GM19193 (cell line): ENCODE data around the gene TEPSIN.

ENCODE experiments used
- POLR2A ChIP-seq: IDR thresholded peaks from 4 replicates; pipeline ENCODE4 v1.6.1; 2011; ENCODE audit not compliant: insufficient read depth, insufficient read length; ENCODE audit errors: extremely low read depth

TEPSIN gene

DNA sequence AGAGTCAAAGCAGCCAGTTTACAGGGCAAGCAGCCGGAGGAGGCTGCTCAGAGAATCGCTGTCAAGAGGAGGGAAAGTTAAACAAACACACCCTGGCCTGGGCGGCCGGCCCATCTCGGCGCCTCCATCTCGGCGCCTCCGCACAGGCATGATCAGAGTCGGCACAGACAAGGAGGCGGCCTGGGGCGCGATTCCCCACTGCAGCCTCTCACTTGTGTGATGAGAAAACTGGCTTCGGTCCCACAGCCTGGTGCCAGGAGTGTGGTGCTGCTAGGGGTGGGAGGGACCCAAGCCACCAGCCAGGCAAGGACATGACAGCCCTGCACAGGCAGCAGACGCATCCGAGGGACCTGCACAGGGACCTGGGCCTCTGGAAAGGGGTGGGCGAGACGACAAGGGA lies 38.6 kb upstream of the TEPSIN start:
- no peak for TF ChIP-seq POLR2A

DNA sequence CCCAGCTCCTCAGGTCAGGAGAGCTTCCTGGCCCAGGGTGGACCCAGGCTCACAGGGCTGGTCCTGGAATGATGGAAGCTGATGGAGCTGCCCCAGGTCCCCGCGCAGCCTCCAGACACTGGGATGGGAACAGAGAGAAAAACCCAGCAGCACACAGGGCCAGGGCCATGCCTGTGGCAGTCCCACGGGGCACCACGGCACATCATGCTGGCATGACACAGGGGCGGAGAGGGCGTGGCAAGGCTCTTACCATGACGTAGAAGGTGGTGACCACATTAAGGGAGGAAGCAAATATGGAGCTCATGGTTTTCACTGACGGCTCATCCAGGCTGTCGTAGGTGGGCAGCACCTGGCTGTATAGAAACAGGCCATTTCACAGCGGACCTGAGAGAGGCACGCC lies 37.9 kb upstream of the TEPSIN start:
- no peak for TF ChIP-seq POLR2A

DNA sequence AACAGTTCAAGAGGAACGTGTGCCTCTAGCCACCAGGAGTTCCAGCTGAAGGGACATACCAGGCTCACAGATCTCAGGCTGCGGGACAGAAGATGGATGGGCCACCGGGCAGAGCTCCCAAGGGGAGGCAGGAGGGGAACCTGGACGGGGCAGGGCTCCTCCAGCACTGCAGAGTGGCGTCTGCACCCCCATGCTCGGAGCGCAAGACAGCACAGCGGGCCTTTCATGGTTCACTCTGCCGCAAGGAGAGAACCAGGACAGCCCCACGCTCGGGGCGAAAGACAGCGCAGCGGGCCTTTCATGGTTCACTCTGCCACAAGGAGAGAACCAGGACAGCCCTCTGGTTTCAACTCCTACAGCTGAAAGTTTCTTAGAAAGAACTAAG lies 35.6 kb upstream of the TEPSIN start:
- no peak for TF ChIP-seq POLR2A

DNA sequence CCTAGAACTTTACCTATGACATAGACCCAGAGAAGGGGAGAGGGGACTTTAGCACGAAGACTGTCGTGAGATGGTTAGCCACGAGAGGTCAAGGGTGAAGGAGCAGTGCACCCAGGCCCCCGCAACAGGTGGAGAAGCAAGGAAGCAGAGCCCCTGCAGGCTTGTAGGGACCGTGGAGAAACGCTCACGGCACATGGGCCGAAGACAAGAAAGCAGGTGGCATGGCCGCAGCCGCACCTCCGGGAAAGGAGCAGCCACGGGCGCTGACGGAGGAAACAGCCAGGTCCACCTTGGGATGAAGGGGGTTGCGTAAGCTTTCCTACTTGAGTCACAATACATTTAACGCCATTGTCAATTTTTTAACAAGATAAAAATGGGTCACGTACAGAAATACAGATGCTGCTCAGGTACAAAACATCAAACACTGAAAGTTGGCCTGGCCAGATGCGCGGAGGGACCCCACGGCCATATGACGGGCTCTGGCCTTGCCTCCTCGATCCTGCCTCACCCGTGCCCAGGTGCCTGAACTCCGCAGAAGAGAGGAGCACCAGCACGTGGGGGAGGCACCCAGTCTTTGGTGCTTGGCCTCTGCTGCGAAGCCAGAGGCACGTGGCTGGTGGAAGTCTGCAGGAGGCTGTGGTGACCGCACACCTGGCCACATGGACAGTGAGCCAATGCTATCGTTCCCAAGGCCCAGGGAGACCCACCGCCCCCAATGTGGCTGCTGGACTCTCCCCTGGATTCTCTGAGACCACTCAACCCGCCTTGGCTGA lies 35.0 kb upstream of the TEPSIN start:
- TF ChIP-seq POLR2A: no peak

DNA sequence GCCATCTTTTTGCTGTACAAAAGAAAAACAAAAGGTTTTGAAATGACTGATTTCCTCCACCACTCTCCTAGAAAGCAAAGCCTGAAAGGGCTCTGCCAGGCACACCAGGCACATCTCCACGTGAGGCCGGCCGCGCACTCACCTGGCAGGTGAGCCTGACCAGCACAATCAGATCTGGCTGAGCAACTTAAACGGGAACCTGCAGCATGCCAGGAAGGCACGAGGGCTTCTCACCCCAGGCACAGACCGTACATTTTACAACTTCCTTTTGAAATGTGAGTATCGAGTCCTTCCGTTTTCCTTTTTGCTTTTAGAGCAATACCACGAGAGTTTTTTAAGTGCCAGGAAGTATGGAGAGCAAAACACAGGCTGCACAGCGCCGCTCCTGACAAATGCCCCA lies 33.8 kb upstream of the TEPSIN start:
- TF ChIP-seq POLR2A: no peak

DNA sequence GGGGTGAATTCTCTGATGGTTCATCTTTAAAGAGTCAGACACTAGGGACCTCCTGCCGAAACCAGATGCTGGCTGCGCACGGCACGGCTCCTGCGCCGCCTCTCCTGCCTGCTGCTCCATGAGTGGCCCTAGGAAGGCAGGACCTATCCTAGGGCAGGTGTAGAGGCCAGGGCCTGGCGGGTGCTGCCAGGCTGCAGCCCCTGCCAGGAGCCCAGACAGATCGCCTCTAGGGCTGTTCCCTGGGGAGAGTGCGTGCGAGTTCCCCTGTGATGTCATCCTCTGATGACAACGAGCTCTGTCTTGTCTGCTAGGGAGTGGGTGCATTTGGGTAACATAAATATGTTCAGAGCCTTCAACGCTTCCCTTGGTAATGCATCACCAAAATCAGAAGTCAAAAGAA lies 32.4 kb upstream of the TEPSIN start:
- TF ChIP-seq POLR2A: no peak

DNA sequence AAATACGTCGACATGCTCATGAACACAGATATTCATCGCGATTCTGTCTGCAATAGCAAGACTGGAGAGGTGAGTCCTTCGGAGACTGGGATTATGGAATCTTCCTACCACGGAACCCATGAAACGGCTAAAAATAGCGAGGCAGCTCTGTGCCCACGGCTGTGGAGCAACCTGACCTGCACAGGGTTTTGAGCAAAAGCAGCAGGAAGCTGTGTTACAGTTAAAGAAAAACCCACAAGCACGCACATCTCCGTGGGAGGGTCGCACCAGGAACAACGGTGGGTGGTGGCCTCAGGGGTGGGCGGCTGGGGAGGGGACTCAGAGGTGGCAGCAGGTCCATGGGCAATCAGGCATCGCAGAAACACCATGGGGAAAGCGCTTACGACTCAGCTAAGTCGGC lies 31.4 kb upstream of the TEPSIN start:
- TF ChIP-seq POLR2A: no peak

DNA sequence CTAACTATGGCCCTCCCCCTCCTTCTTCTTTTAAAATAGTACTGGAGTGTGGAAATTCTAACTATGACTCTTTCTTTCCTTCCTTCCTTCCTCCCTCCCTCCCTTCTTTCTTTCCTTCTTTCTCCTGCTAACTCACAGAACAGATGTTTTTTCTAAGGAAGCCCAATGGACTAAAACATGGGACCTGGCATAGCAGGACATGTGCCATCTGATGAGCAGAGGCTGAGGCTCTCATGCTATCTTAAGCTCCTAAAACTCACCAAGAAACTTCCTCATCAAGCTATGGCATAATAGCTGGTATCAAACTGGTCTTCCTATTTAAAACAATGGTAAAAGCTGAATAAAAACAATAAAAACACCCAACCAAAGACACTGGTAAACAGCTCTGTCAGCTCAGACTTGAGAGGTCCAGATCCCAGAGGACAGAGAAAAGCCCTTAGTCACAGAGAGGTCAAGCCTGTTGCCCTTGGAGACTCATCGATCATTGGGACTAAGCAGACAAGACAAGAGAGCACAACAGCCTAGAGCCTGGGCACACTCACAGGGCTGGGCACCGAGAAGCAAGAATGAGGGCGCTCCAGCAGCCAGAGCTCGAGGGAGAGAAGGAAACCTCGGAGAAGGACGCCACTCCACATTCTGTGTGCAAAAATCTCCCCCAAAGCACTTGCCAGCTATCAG lies 28.7 kb upstream of the TEPSIN start:
- no peak for TF ChIP-seq POLR2A

DNA sequence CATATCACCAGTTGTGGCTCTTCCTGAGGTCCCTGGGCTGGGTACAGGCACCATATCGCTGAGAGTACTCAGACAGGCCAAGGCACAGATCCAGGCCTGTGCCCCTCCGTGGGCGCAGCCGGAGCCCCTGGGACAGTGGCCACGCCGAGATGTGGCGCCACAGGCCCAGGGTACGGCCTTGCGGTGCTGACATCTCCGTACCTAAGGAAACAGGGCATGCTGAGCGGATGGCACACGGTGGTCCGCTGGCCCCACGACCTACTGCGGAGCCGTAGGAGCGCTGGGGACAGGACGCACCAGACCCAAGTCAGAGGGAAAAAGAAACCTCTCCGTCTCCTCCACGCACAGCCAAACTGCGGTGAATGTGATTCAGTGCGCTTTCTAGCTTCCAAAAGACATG lies 26.7 kb upstream of the TEPSIN start:
- no peak for TF ChIP-seq POLR2A

DNA sequence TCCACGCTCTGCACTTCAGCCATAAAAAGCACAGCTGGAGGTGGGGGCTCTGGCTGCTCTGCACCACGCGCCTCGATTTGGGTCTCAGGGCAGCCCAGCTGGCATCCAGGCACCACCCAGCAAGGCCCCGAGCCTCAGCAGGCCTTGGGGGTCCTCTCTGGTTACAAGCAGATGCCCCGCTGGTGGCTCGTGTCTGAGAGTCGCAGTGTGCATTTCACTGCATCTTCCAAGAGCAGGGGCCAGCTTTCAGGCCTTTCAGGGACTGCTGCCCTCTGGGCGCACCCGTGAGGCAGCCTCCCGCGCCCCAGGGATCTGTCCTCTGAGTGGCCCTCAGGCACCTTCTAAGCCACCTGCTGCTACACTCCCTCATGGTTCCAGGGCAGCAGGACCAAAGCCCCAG lies 25.8 kb upstream of the TEPSIN start:
- TF ChIP-seq POLR2A: no peak

DNA sequence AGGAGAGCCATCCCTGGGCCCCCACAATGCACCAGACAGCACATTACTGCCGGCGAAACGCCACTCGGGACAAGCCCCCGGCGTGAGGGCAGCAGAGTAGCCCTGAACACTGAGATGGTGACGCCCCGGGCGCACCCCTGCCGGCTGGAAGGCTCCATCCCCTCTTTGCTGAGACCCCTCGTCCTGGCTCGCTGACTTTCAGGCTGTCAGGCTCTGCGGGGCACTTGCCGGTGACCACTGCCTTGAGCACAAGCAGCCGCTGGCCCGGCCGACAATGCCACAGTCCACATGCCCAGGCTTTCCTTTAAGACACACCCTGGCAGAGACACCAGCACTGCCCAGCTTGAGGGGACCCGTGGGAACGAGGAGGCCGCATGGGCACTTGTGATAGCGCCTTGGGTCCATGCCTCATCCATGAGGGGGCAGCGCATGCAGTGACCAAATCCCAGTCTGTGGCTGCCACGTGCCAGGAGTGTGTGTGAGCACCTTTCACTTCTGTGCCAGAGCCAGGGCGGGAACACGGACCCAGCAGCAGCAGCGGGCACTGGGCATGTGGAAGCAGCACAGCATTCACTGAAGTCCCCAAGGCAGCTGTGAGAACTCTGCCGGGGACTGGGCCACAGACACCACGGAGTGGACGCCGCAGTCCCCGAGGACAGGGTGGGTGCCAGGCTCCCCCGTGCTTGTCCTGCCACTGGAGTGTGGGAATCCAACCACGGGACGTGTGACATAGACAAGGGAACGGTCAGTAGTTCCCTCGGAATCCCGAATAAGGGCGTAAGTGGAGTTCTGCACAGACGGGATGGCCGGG lies 24.7 kb upstream of the TEPSIN start:
- no peak for TF ChIP-seq POLR2A

DNA sequence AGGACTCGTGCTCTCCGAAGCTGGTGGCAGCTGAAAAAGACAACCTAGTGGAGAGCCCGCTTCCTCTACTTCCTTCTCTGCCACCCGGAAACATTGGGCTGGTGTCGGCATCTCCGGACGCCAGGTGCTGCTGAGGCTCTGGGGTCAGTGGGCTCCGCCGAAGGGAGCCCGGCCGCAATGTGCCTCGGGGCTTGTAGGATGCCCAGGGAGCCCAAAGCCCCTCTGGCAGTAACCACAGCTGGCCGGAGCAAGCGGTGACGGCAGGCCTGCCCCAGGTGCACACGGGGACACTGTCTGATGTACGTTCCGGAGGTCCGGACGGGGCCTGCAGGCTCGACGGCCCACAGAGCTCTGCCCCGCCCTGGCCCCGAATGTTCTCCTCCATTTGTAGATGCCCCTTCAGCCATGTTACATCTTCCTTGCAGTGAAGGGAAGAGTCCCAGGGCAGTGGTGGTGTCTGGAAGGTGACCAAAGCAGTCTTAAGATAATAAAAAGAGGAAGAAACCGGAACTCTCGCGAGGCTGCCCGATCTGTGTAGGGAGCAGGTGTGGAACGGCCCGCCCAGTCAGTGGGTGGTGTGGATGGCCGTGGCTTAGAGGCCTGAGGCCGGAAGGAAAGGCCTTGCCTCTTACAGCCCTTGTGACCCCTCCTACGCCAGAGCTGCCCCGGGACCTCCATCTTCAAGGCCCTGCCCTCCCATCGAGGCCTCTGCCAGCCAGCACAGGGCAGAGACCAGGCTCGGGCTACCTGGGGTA lies 22.9 kb upstream of the TEPSIN start:
- no peak for TF ChIP-seq POLR2A

DNA sequence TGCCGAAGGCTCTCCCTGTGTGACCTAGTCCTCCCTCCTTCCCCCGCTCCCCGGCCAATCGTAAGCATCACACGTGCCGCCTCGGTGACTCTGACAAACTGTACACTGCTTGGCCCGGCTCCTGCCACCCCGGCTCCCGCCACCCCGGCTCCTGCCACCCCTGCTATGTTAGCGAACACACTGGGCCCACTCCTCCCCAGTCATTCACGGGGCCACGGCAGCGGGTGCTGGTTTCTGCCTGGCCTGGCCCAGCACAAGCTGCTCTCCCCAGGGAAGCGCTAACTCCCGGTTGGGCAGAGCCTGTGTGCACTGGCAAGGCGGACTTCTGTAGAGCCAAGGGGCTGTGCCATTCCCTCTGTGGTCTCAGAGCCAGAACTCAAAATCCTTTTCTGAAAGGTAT lies 22.2 kb upstream of the TEPSIN start:
- no peak for TF ChIP-seq POLR2A

DNA sequence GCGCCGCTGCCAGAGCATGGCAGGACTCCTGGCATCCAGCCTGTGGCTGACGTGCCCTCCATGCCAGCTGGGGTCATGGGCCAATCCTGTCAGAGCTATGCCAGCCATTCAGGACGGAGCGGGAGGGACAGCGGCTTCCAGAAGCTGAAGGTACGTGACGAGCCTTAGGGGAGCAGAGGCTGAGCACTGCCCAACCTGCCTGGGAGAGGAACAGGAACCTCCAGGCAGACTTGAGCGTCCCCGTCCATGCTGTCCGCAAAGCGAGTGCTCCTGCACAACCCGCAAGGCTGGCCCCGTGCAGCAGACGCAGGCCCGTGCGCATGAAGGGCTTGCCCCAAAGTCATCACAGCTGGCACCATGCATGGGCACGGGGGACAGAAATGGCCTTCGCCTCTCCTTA lies 21.8 kb upstream of the TEPSIN start:
- no peak for TF ChIP-seq POLR2A

DNA sequence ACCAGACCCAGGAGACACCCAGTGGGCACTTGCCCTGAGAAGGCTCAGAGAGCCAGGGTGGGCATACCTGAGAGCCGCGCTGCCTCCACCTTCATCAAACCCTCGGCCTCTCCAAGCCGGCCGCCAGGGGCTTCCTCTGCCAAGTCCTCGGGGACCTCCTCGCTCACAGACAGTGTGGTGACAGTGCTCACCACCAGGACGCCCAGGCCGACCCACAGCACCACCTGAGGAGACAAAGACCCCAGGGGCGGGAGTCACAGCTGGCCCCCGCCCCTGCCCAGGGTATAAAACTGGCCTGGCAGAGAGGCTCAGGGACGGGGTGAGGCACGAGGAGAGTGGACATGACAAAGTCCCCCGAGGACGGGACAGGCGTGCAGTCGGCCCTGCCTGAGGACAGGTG lies 21.3 kb upstream of the TEPSIN start:
- TF ChIP-seq POLR2A: no peak
